Mucosa of descending colon (tissue), 3 donors: ENCODE data around the gene PPP4R3A. TPM values are rescaled to one million over a fixed set of nuclear protein-coding genes. Genes with fewer than 3 reads are reported as not detected.

ENCODE experiments used
- ATAC-seq: fragments of 200-7000 bp; cut with Tn5 transposase; one replicate; pipeline ENCODE4 v1.9.1; 2020; ENCODE audit warnings: mild to moderate bottlenecking, moderate library complexity
- DNase-seq, 3 donors: peaks; one replicate each; pipeline ENCODE4 v3.0.0-alpha.2; 2020
- H3K36me3 ChIP-seq: fragments of 200-600 bp; one replicate; pipeline ENCODE4 v1.8.0; 2021; ENCODE audit warnings: low read depth, mild to moderate bottlenecking
- H3K4me1 ChIP-seq: fragments of 200-600 bp; one replicate; pipeline ENCODE4 v1.8.0; 2021; ENCODE audit warnings: low read depth, mild to moderate bottlenecking
- H3K4me3 ChIP-seq: fragments of 200-600 bp; one replicate; pipeline ENCODE4 v1.8.0; 2021; ENCODE audit warnings: mild to moderate bottlenecking
- H3K9me3 ChIP-seq: fragments of 200-600 bp; one replicate; pipeline ENCODE4 v1.8.0; 2021; ENCODE audit warnings: mild to moderate bottlenecking
- CTCF ChIP-seq: fragments of 200-600 bp; IDR thresholded peaks from one replicate; pipeline ENCODE4 v1.8.0; 2022; ENCODE audit warnings: antibody characterized with exemption, mild to moderate bottlenecking
- intact Hi-C, 2 donors: fragments of 100-400 bp; cut with DNase I in 1 of 2; cut with micrococcal nuclease in 1 of 2; formaldehyde crosslinking; loops; one replicate each; pipeline versions ENCODE4 v1.11.0 to v1.11.1; 2022; cut with DNase I, micrococcal nuclease
- total RNA-seq, 3 donors: library from RNA; stranded (reverse); fragmentation: NEBNext Ultra II Directional in 2 of 3; extraction: Animal tissue kit (Norgen Biotek cat#: 25700) in 2 of 3; gene quantifications; one replicate each; pipeline versions ENCODE4 v1.2.1 to v1.2.4, GENCODE V29; 2021 to 2023
- donor health status: DM: no; HTN: no; CAD: no; lungs with moderate emphysema.
- donor health status: DM: no; HTN: no; CAD: no.
- donor health status: DM: no; HTN: yes; CAD: no.

The PPP4R3A gene
- total RNA-seq, 3 donors from 2014 or later = 85.6 to 116 (median 115) TPM

GRCh38 chr14:91466192-91466591, 43.9 kb downstream of the PPP4R3A start:
- Histone ChIP-seq H3K4me1 (no peaks in the 10 kb centered on the region), H3K36me3 (peaks cover 20% of the 10 kb centered on the region), H3K4me3 (no peak overlapping the region), H3K9me3 (no peaks in the 10 kb centered on the region)
- ATAC-seq = no peak
- no peak for TF ChIP-seq CTCF
- no peak for DNase-seq
- intact Hi-C loops = no loop called here

- no peak for ATAC-seq
- Histone ChIP-seq H3K4me3 (no peak overlapping the region), H3K36me3 (peaks cover 11% of the 10 kb centered on the region), H3K4me1 (no peaks in the 10 kb centered on the region), H3K9me3 (no peaks in the 10 kb centered on the region)
- DNase-seq = no peak
- intact Hi-C loops = no loop called here
- TF ChIP-seq CTCF = no peak
These were observed 45.4 kb downstream of the PPP4R3A start for GRCh38 chr14:91464615-91465205.

DNA sequence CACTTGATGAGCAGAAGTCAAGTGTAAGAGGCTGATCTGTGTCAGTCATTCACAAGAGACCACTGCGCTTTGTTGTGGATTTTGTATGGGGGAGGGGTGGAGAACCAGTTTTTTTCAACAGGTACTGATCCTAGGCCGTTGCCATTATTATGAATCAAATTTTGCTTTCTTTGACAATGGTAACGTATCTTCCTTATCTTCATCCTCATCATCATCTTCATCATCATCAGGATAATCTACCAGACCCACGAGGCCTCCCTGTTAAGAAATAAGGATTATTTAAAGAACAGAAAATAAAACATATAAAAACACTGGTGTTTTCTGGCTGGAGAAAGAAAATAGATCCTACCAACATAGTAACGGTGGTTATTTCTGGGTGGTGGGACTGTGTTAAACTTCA, 51.5 kb downstream of the PPP4R3A start:
- no peak for TF ChIP-seq CTCF
- DNase-seq (no peak), ATAC-seq (no peak)
- intact Hi-C loops = no loop called here
- Histone ChIP-seq H3K9me3 (no peaks in the 10 kb centered on the region), H3K36me3 (no peaks in the 10 kb centered on the region), H3K4me3 (no peak overlapping the region), H3K4me1 (no peaks in the 10 kb centered on the region)

- Histone ChIP-seq H3K36me3 (no peaks in the 10 kb centered on the region), H3K4me3 (no peak overlapping the region), H3K4me1 (no peaks in the 10 kb centered on the region), H3K9me3 (no peaks in the 10 kb centered on the region)
- intact Hi-C loops = no loop called here
- no peak for DNase-seq
- TF ChIP-seq CTCF = no peak
- ATAC-seq = no peak
These were observed 53.8 kb downstream of the PPP4R3A start for GRCh38 chr14:91456283-91456682.

- no peaks in the 10 kb centered on the region for H3K9me3 ChIP-seq
- intact Hi-C loops = no loop called here
- ATAC-seq = no peak
- H3K36me3 ChIP-seq = no peaks in the 10 kb centered on the region
- H3K4me1 ChIP-seq = no peaks in the 10 kb centered on the region
- no peak for DNase-seq
- TF ChIP-seq CTCF = no peak
- no peak overlapping the region for H3K4me3 ChIP-seq
These were observed 55.5 kb downstream of the PPP4R3A start for GRCh38 chr14:91454580-91454979.

DNA sequence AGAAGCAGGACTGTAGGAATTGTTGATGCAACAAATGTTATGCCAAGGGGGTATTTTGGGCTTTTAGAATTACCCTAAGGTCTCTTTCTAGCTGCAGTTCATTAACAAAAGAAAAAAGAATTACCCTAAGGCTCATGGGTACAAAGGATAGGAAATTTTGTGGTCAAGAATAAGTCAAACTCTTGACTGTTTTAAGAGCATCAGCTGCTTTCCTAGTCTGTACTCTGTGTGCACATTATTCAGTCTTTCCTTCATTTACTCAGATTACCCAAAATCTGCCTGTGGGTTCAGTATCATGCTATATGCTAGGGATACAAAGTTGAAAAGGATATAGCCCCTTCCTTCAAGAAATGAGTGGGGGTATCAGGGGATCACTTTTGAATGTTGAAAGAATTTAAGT, 56.0 kb downstream of the PPP4R3A start:
- Histone ChIP-seq H3K36me3 (no peaks in the 10 kb centered on the region), H3K4me1 (no peaks in the 10 kb centered on the region), H3K9me3 (no peaks in the 10 kb centered on the region), H3K4me3 (no peak overlapping the region)
- DNase-seq (no peak), ATAC-seq (peak; percentile 7)
- TF ChIP-seq CTCF = no peak
- intact Hi-C loops = no loop called here
